ENCODE results near the gene DHRS3. TPM values are rescaled to one million over a fixed set of nuclear protein-coding genes. Genes with fewer than 3 reads are reported as not detected.

Gene DHRS3
- total RNA-seq, 3 donors from 2014 or later, result 85.9 to 141 (median 90.1) TPM

- TF ChIP-seq, protein P1, sequence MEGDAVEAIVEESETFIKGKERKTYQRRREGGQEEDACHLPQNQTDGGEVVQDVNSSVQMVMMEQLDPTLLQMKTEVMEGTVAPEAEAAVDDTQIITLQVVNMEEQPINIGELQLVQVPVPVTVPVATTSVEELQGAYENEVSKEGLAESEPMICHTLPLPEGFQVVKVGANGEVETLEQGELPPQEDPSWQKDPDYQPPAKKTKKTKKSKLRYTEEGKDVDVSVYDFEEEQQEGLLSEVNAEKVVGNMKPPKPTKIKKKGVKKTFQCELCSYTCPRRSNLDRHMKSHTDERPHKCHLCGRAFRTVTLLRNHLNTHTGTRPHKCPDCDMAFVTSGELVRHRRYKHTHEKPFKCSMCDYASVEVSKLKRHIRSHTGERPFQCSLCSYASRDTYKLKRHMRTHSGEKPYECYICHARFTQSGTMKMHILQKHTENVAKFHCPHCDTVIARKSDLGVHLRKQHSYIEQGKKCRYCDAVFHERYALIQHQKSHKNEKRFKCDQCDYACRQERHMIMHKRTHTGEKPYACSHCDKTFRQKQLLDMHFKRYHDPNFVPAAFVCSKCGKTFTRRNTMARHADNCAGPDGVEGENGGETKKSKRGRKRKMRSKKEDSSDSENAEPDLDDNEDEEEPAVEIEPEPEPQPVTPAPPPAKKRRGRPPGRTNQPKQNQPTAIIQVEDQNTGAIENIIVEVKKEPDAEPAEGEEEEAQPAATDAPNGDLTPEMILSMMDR (IDR thresholded peaks at IDR 0.05), result no peak
- ATAC-seq (peak; percentile 61), DNase-seq (peak; percentile 52 to 80 (median 76))
- Histone ChIP-seq H3K4me1 (ENCODE audit: low read depth) (peaks cover 34% of the 10 kb centered on the region), H3K36me3 (ENCODE audit: low read depth) (no peaks in the 10 kb centered on the region), H3K4me3 (no peak overlapping the region), H3K9me3 (no peaks in the 10 kb centered on the region)
- intact Hi-C loops (cut with DNase I, micrococcal nuclease), result no loop called here
These were observed 22.8 kb downstream of the DHRS3 start for GRCh38 chr1:12594966-12595756.

DNA sequence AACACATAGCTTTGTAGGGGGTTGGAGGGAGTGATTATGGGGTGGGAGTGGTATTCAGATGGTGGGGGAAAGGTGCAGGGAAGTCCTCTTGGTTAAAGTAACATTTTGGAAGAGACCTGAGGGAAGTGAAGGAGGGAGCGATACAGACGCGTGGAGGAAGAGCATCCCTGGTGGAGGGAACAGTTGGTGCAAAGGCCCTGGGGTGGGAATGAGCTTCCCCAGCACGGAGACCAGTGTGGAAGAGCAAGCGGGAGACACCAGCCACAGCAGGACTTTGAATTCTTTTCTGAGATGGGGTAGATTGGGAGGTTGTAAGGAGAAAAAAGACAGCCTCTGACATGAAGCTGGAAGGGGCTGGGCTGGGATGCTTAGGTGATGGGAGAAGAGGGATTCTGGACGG lies 23.5 kb downstream of the DHRS3 start:
- H3K9me3 ChIP-seq, result no peaks in the 10 kb centered on the region
- no peak for ATAC-seq
- DNase-seq, result no peak
- no peak overlapping the region for H3K4me3 ChIP-seq
- TF ChIP-seq, protein P1 (IDR thresholded peaks at IDR 0.05), result no peak
- H3K4me1 ChIP-seq (ENCODE audit: low read depth), result peaks cover 31% of the 10 kb centered on the region
- intact Hi-C loops (cut with DNase I, micrococcal nuclease), result no loop called here
- no peaks in the 10 kb centered on the region for H3K36me3 ChIP-seq (ENCODE audit: low read depth)

DNA sequence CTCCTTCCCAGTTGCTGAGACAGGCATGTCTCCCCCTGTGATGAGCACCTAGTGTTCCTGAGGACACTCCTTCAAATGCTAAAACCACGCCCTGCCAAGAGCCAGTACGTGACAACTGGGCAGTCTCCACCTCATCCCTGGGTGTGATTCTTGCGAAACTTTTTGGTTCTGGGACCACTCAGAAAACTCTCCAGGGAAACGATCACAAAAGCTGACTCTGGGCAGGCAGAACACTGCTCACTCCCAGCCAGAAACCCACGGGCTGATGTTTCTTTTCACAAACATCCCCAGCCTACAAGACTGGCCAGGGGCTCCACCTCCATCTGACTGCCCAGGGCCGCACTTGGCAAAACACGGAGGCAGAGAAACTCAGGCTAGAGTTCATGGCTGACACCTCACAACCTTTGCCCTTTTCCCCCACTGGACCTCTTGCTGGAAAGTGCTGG lies 24.4 kb downstream of the DHRS3 start:
- Histone ChIP-seq H3K4me1 (ENCODE audit: low read depth) (peaks cover 31% of the 10 kb centered on the region), H3K9me3 (no peaks in the 10 kb centered on the region), H3K4me3 (no peak overlapping the region), H3K36me3 (ENCODE audit: low read depth) (no peaks in the 10 kb centered on the region)
- no peak for DNase-seq
- intact Hi-C loops (cut with DNase I, micrococcal nuclease), result no loop called here
- TF ChIP-seq, protein P1 (IDR thresholded peaks at IDR 0.05), result no peak
- ATAC-seq, result no peak

DNA sequence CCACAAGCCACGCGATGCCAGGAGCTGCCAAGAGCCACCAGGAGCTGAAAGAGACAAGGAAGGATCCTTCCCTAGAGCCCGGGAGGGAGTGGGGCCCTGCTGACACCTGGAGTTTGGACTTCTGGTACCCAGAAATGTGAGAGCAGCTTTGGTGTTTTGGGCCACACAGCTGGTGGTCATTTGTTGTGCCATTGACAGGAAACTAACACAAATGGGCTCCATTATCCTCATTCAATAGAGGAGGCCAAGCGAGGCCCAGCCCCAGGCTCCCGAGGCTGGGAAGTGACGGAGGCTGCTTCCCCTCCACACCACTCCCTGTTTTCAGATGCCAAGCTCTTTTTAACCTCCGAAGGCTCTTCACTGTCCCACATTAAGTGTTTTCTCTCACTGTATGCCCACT lies 25.5 kb downstream of the DHRS3 start:
- no peak overlapping the region for H3K4me3 ChIP-seq
- ATAC-seq, result no peak
- intact Hi-C loops (cut with DNase I, micrococcal nuclease), result no loop called here
- no peaks in the 10 kb centered on the region for H3K36me3 ChIP-seq (ENCODE audit: low read depth)
- no peaks in the 10 kb centered on the region for H3K9me3 ChIP-seq
- no peak for DNase-seq
- H3K4me1 ChIP-seq (ENCODE audit: low read depth), result peaks cover 31% of the 10 kb centered on the region
- TF ChIP-seq, protein P1 (IDR thresholded peaks at IDR 0.05), result no peak

GRCh38 chr1:12591267-12591938 lies 26.6 kb downstream of the DHRS3 start:
- TF ChIP-seq, protein P1 (IDR thresholded peaks at IDR 0.05), result no peak
- no peaks in the 10 kb centered on the region for H3K36me3 ChIP-seq (ENCODE audit: low read depth)
- H3K9me3 ChIP-seq, result no peaks in the 10 kb centered on the region
- DNase-seq (no peak), ATAC-seq (no peak)
- no peak overlapping the region for H3K4me3 ChIP-seq
- intact Hi-C loops (cut with DNase I, micrococcal nuclease), result no loop called here
- peaks cover 23% of the 10 kb centered on the region for H3K4me1 ChIP-seq (ENCODE audit: low read depth)

Measured in mucosa of descending colon (tissue), 3 donors.